ENCODE data around the gene TNNI3K.

The TNNI3K gene

DNA sequence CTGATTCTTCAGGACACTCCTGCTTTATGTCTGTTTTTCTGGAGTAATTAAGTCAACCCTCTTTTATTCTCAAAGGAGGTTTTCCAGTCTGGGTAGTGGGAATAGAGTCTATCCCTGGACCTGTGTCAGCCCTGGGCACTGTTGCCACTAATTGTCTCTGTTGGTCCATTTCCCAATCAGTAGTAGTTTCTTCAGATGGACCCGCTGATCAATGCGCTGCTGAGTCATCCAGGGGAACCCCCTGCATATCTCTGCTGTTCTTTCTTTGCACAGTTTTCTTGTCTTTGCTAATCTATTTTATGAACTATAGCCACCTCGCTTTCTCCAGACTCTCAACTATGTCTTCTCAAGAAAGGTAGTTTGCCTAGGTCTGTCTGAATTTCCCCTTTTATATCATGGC is 82.5 kb downstream of the TNNI3K start:
- DNase-seq = no peak

- no peak for DNase-seq
Observed at GRCh38 chr1:74323937-74324473, 88.8 kb downstream of the TNNI3K start.

- DNase-seq = no peak
Observed at GRCh38 chr1:74324684-74325448, 89.7 kb downstream of the TNNI3K start.

- DNase-seq = no peak
Observed at GRCh38 chr1:74328851-74329250, 93.7 kb downstream of the TNNI3K start.

- no peak for DNase-seq
Observed at GRCh38 chr1:74333244-74333643, 98.1 kb downstream of the TNNI3K start.

- DNase-seq = no peak
Observed at GRCh38 chr1:74334147-74334546, 99.0 kb downstream of the TNNI3K start.

GRCh38 chr1:74340656-74341055 is 105.5 kb downstream of the TNNI3K start:
- DNase-seq = no peak

DNA sequence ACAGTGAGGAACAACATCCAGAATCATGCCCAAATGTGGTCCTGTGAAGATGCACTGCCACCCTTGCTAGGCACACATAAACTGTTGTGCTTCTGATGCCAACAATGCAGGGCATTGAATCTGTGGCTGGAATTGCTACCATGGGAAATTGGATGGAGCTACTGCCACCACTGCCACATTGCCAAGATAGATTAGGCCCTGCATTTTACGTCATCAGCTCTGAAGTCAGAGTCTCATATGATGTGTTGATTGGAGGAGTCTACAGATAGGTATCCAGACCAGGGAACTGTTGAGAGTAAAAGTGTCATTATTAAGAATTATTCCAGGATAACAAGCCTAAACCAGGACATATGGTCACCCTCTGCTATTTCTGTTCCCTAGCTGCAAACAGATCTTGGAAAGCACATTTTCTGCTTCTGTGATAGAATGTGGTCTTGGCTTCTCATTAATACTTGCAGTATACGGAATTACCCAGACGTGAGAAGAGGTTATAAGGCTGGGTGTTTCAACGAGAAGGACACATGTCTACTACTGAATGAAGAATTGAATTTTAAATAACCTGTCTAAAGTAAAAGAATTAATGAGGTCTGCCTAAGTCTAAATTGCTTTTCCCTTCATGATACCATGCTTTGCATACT is 106.6 kb downstream of the TNNI3K start:
- DNase-seq = no peak

GRCh38 chr1:74343216-74343615 is 108.0 kb downstream of the TNNI3K start:
- peak; percentile 54 to 77 for DNase-seq

GRCh38 chr1:74344387-74344786 is 109.2 kb downstream of the TNNI3K start:
- no peak for DNase-seq

DNA sequence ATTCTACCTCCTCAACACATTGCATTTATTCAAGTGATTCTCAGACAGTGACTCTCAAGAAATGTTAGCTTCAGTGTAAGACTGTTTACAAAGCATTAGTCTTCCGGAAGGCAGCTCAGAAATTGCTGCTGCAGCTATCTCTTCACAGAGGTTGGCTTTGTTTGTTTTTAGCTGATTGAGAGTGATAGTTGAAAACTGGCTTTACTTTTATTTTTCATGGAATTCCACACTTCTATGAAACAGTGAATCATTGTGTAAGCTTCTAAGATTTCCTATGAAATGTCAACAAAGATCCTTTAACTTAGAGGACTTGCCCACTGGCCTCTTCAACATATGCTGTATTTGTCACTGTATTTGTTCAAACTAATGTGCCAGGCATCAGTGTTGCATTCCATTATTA is 121.3 kb downstream of the TNNI3K start:
- no peak for DNase-seq

DNA sequence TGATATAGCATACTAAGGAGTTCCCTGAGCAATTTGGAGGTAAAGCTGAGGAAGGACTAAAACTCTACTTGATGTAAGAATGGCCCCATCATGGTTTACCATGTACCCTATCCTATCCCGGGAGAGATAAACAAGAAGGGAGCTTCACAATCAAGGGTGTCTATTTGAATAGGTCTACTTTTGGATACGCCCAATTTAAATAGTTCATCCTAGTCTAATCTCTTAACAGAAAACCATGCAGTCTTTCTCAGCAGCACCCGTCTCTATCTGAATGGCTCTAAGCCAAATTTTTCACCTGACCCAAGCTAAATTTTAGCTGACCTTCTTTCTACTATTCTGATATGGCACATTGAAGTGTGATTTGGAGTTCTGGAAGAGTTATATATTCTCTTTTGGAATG is 122.0 kb downstream of the TNNI3K start:
- no peak for DNase-seq

DNA sequence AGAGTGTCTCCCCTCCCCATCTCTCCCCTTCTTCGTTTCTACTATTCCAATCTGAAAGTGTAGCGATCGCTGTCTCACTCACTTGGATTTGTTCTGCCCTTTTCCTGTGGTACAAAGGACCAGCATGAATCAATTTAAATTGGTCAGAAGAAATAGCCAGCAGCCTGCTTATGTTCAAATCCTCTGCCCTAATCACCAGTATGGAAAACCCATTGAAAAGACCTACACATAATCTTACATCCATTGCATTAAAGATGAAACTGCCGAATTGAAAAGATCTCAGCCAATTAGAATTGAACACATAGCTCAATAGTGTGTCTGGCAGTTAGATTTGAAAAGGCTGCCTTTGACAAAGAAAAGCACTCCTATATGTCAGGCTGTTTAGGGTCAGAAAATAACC is 122.6 kb downstream of the TNNI3K start:
- DNase-seq = no peak

DNA sequence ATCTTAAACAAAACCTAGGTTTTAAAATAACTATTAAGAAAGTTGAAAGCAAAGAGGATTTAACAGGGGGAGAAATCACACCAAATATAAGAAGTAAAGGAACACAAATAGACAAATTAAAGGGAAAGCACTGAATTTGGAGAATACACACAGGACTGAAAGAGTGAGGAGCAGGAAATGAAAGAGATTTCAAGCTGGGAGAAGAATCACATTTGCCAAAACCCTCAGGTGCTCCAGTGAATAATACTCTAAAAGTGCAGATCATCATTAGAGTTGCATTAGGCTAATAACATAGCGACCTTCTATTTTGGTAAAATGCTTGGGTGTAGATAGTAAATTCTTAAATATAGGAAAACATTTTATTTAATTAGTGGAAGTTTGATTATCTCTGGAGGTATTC is 127.5 kb downstream of the TNNI3K start:
- no peak for DNase-seq

GRCh38 chr1:74363220-74363619 is 128.0 kb downstream of the TNNI3K start:
- no peak for DNase-seq

- DNase-seq = no peak
Observed at GRCh38 chr1:74367175-74367813, 132.1 kb downstream of the TNNI3K start.

DNA sequence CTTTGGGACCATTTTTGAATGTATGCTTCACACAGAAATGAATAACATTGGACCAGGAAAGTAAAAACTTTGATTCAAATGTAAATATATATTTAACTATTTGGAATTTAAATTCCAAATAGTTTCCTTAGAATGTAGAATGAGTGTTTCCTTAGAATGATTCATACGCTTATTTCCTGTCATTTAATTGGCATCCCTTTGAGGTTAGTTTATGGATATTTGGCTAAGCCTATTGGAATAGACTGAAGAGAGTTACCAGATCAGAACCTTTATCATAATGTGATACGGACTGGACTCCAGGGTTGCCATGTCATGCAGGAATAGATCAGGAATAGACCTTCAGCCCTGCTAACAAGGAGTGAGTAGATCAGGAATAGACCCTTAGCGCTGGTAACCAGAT is 133.1 kb downstream of the TNNI3K start:
- DNase-seq = no peak

DNA sequence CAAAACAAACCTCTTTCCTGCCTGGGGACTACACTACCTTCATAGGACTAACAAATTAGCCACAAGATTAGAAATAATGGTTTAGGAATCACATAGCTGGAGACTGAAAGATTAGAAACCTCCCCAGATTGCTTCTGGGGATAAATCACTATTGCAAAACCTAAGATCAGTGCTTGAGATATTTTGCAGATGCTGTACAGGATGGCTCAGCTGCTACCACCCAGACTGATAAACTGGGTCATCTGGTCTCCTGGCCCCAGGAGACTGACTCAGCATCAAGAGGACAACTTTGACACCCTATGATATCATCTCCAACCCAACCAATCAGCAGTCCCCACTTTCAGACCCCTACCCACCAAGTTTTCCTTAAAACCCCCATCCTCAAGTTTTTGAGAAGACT is 140.2 kb downstream of the TNNI3K start:
- no peak for DNase-seq

GRCh38 chr1:74380252-74380651 is 145.1 kb downstream of the TNNI3K start:
- no peak for DNase-seq

DNA sequence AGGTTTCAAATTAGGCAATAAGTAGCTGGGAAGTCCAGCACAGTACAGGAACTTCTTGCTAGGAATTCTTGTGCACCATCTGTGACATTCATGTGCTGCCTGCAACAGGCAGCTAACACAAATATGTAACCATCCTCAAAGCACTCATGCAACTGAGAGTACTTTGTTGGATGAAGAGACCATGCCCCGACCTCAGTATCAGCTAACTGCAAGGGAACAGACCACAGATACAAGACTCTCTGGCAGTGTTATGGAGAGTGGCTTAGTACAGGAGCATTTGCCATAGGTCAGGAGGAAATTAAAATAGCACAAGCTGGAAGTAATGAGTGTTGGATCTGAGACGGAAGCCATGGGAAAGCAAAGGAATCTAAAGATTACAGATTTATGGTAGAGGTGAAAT is 153.7 kb downstream of the TNNI3K start:
- DNase-seq = no peak

DNA sequence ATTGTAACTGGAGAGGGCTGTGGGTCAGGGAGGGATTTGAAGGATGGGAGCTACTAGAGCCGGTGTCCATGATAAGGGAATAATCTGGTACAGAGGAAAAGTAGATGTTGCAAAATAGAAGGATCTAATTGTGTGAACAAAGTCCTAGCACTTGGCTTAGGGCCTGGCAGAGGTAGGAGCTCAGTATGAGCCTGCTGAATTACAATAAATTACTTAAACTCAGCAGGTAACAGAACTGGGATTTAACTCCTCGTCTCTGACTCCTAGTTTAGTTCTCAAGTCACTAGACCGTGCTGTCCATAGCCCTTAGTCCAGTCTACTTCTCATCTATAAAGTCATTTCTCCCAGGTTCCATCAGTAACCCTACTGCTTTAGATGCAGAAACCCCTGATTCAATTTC is 157.0 kb downstream of the TNNI3K start:
- DNase-seq = no peak

DNA sequence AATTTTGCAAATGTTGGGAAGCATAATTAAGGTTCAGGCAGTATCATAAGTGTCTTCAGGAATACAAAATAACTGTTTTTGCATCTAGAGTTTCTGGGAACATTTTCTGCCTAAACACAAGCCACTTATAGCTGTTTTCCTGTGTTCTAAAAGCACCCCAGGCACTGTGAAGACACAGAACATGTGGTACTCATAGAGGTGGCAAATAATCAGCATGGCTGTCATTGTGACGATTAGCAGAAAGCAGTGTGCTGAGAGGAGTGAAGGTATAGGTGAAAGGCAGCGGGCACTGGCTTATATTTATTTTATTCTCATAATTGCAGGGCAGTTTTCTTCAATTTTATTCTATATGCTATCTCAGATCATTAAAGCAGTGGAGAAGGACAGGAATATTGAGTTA is 157.7 kb downstream of the TNNI3K start:
- DNase-seq = no peak

GRCh38 chr1:74395571-74395970 is 160.4 kb downstream of the TNNI3K start:
- no peak for DNase-seq

GRCh38 chr1:74396462-74396861 is 161.3 kb downstream of the TNNI3K start:
- DNase-seq = no peak
